Lower leg skin (tissue), 3 donors: ENCODE data around the gene UGT1A9.

ENCODE experiments used
- CTCF ChIP-seq, 3 donors: fragments of 450-650 bp; IDR thresholded peaks; one replicate each; pipeline ENCODE4 v1.5.1; 2016; ENCODE audit warnings: antibody characterized with exemption in 3 of 3, mild to moderate bottlenecking in 3 of 3, moderate library complexity in 2 of 3
- POLR2A ChIP-seq, 2 donors: fragments of 450-650 bp; IDR thresholded peaks; one replicate each; pipeline ENCODE4 v1.6.1; 2016 to 2017; ENCODE audit warnings: antibody characterized with exemption in 2 of 2, mild to moderate bottlenecking in 1 of 2, moderate library complexity in 1 of 2

DNA sequence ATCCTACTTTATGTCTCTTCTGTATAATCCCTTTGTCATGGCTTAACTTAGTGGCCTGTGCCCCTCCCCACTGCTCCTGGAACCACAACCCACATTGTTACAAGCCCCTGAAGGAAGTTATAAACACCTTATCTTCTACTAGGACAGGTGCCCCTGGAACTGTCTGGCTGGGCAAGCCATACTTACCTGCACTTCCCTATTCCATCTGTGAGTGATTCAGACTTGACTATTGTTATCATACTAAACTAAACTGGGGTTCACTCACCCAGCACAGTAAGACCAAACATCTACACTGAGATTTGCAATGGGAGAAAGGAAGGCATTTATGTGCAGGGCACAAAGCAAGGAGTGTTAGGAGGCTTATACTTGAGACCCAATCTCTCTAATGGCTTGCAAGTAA is 17.3 kb downstream of the UGT1A9 start:
- TF ChIP-seq POLR2A (IDR thresholded peaks at IDR 0.05) (no peak), CTCF (IDR thresholded peaks at IDR 0.05) (no peak)
